NCI-H774 (cell line): ENCODE results near the gene BDKRB2.

Experiments
- DNase-seq: peaks from one replicate; lab custom pipeline; 2025; lab: John Stamatoyannopoulos, UW

The BDKRB2 gene

GRCh38 chr14:96176811-96177211 lies 27.8 kb upstream of the BDKRB2 start:
- no peak for DNase-seq

DNA sequence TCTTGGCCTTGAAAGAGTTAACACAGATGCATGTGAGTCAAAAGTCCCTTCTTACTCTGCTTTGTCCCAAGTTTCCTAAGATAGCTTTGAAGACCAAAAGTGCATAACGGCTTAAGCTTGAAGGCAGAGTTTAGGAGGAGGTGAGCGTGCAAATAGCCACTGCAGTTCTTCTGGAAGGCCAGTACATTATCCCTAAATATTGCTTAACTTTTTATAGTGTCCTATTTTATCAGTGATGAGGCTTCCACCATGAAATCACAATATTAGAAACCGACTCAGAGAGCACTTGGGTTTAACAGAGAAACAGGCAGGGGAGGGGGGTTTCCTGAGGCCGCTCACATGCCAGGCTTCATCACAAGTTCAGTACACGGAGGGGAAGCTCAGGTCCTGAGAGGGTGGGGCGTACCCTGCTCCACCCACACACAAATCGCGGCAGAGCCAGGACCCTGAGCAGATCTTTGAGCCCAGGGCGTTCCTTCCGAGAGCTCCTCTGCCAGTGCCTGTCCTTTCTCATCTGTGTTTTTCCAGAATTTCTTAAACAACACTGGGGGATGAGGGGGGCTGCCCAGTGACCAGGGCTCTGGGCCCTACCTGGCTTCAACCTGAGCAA lies 26.8 kb upstream of the BDKRB2 start:
- no peak for DNase-seq

- no peak for DNase-seq
Observed at GRCh38 chr14:96178461-96179321, 25.9 kb upstream of the BDKRB2 start.

DNA sequence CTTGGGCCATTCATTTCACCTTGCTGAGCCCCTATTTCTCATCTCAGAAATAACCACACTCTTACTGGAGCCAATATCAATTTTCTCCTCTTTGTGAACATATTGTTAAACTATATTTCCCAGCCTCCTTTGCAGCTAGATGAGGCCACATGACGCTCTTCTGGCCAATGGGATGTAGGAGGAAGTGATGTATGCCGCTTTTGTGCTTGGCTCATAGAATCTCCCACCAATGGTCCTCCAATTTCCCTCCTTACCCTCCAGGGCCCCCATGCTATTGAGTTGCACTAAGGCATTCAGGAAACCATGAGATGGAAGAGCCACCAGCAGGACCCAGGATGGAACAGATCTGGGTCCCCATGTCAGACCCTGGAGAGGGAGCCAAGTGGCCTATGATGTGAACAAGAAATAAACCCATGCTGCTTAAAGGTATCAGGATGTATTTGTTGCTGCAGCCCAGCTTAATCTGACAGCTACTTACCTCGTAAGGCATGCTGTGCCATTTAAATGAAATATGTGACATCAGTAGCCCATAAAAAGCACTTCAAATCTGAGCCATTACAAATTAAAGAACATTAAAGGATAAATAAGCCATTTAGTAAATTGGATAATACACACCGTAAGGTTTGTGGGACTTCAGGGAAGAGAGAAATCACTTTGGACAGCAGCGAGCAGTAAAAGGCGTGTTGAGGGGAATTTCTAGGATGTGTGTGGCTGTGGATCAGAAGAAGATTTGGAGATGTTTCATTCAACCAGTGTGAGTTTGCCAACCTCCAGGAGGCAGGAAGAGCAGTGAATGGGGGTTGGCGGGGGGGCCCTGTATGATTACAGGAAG lies 24.4 kb upstream of the BDKRB2 start:
- no peak for DNase-seq

- no peak for DNase-seq
Observed at GRCh38 chr14:96181186-96182056, 23.2 kb upstream of the BDKRB2 start.

DNA sequence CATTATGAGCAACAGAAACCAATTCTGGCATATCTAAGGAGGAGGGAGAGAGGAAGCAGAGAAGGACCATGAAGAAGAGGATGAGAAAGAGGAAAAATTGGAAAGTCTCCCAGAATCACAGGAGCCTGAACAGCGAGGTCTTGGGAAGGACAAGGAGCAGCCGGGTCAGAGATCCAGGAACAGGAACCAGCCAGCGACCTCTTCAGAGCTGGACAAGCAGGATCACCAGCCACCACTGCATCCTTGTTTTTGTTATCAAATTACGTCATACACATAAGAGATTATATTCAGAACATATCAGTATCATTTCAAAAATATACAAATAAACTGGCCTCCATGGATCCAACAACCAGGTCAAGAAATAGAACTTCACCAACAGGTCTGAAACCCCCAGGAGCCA lies 22.1 kb upstream of the BDKRB2 start:
- no peak for DNase-seq

DNA sequence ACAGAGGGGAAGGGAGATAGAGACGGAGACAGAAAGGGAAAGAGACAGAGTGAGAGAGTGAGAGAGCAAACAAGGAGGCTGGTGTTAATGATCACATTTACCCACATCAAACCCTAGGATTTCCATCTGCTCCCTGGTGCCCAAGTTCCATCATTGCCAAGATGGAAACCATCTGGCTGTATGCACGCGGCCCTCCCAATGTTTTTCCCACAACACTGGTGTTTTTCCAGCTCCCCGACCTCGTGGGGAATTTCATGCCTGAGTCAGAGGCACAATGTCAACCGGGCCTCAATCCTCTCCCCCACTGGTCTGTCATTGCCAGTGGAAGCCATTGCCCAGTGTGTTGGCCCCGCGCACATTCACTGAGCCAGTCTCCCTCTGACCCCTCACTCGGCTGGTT lies 19.9 kb upstream of the BDKRB2 start:
- DNase-seq: no peak

- DNase-seq: no peak
Observed at GRCh38 chr14:96187216-96188031, 17.2 kb upstream of the BDKRB2 start.

DNA sequence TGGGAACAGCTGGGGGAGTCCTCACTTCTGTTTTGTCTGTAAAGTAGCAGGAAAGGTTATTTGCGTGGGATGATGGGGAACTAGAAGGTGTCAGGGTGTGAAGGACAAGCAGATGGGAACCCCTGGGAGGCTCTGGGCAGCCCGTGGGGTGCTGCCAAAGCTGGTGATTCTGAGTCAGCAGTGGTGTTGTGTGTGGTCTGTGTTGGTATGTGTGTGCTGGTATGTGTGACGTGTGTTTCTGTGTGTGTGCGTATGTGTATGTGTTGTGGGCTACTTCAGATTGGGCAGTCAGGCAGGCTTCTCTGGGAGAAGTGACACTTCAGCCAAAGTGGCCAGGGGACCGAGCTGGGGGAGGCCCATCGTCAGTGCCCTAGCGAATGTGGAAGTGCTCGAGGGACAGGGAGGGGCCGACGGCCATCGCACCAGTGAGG lies 15.3 kb upstream of the BDKRB2 start:
- no peak for DNase-seq

- DNase-seq: no peak
Observed at GRCh38 chr14:96191353-96191752, 13.3 kb upstream of the BDKRB2 start.

- DNase-seq: no peak
Observed at GRCh38 chr14:96191841-96192462, 12.7 kb upstream of the BDKRB2 start.

DNA sequence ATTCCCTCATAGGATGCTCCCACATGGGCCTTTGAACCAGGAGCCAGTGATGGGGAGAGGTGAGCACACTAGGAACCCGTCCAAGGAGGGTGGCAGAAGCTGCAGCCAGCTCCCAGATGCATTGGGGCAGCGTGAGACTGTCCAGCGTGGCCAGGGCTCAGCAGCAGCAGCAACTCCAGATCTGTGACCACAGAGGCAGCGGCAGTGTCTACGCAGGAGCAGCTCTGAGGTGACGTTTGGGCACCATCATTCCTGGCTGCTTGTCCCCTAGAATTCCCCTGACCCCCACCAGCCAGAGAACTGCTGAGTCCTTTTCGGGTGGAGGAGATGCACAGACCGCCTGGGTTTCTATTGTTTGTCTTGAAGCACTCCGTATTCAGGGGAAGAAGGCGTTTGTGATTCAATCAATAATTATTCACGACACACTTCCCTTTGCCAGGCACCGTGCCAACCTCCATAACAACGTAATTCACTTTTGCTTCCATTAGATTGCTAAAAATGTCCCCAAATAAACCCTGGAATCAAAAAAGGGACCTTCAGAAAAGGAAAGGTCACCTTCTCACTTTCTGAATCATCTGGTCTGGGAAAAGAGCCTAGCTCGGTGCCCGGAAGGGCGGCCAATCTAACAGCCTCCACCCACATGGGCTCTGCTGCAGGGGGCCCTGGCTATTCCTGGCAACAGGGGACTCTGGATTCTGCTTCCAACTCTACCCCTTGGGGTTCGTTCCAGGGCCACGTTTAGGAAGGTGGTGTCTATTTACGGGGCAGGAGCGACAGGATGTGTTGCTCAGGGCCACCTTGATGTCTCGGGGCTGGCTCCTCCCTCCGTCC lies 11.4 kb upstream of the BDKRB2 start:
- no peak for DNase-seq

DNA sequence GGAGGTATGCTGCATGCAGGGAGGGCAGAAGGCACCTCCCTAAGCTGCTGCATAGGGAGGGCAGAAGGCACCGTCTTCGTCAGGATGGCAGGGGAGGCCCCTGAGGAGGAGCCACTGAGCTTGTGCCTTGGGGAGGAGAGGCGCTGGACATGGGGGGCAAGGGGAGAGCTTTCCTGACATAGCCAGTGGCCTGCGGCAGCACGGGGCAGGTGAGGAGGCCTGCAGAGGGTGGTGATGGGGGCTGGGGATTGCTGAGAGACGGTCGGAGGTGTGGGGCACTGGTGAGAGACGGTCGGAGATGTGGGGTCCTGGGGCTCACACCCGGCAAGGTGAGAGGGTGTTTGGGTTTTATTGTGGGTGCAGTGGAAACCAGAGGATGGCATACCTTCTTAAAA lies 10.4 kb upstream of the BDKRB2 start:
- no peak for DNase-seq

DNA sequence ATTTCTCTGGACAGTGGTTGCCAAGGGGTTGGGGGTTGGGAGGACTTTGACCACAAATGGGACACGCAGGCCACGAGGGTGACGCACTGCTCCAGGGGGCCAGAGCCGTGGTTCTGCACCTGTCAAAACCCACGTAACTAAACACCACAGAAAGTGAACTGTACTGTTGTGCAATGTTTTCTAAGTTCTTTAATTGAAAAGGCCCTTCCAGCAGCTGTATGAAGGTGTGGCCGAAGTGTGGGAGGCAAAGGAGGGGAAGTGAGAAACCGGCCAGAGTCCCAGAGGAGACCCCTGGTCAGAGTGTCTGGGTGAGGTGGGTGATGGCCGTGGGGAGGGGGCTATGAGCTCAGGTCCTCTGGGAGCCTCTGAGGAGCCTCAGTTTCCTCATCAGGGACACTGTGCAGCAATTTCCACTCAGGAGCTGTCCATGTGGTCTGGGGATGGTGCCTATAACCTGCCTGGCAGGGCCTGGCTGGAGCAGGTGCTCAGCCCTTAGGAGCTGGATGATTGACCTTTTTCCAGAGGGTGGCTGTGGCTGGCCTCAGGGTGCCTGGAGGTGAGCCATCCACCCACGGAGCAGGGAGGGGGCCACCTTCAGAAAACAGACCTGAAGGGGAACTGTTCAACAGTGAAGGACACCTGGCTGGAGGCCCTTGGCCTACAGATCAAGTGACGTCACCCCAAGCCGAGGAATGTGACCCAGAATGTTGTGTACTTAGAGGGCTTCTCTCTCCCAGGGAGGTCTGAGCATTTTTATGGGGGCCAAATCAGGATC lies 9.8 kb upstream of the BDKRB2 start:
- no peak for DNase-seq

DNA sequence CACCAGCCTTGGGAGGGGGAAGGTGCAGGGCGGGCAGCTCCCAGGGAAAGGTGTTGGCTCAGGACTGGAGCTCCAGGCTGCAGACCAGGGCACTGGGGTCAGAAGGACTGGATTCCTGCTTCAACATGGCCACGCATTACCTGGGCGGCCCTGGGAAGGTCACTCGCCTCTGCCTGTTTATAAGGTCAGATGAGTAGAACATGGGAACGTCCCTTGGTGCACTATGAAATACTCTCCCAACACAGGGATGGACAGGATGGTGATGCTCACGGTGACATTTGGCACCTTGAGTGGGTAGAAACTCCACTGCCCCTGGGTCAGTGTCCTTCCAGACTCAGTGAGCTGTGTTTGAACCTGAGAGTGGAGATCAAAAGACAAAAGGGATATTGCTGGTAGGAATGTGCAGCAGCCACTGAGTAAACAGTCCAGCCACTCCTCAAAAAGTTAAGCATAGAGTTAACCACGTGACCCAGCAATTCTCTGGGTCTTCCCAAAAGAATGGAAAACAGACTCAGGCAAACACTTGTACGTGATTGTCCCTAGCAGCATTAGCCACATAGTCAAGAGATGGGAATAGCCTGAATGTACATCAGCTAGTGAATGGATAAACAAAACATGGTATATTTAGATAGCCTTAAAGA lies 9.1 kb upstream of the BDKRB2 start:
- DNase-seq: peak; percentile 44

DNA sequence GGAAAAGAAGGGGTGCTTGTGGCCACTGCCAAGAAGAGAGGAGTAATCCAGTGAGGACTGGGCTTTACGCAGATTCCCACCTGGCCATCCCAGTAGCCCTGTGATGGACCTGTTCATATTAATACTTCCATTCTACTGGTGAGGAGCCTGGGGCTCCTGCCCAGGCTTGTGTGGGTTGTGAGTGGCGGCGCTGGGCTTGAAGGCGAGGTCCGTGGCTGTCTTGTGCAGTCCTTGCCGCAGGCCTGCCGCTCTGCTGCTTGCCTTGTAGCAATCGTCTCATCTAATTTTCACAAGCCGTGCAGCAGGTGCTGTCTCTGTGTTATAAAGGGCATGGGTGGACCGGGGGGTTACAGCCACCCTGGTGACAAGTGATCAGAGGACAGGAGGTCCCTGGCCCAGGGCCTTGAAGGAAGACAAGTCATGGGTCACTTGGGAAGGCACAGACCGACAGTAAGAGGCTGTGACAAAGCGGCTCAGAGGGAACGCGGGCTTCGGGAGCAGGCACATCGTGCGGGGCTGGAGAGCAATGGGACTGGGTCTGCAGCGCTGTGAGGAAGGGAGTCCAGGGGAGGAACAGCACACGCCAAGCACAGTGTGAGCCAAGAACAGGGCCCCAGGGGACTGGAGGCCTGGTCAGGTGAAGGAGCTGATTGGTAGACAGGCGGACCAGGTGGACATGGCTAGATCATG lies 7.3 kb upstream of the BDKRB2 start:
- DNase-seq: no peak

GRCh38 chr14:96197969-96198368 lies 6.7 kb upstream of the BDKRB2 start:
- no peak for DNase-seq
